Osteoblast (primary cell): Measurements from ENCODE around the gene PNKP. TPM values are rescaled to one million over a fixed set of nuclear protein-coding genes. Genes with fewer than 3 reads are reported as not detected.

Experiments
- DNase-seq: peaks from one replicate; pipeline ENCODE4 v3.0.0; 2011; ENCODE audit warnings: low spot score, mixed read lengths; ENCODE audit not compliant: insufficient read length; ENCODE audit errors: missing footprints
- H2AFZ ChIP-seq: 2 replicates; pipeline ENCODE4 v1.6.0; 2011; ENCODE audit warnings: mild to moderate bottlenecking, low read length
- H3K27ac ChIP-seq: 2 replicates; pipeline ENCODE4 v1.5.1; 2011; ENCODE audit warnings: mild to moderate bottlenecking, low read depth, low read length, moderate library complexity
- H3K27me3 ChIP-seq: 2 replicates; pipeline ENCODE4 v1.6.0; 2012; ENCODE audit warnings: mild to moderate bottlenecking, control low read depth, inconsistent platforms, low read length, moderate library complexity; ENCODE audit not compliant: insufficient read depth
- H3K36me3 ChIP-seq: 2 replicates; pipeline ENCODE4 v1.5.1; 2011; ENCODE audit warnings: mild to moderate bottlenecking, low read length, control low read depth, moderate library complexity; ENCODE audit not compliant: insufficient read depth
- H3K4me1 ChIP-seq: 2 replicates; pipeline ENCODE4 v1.5.1; 2011; ENCODE audit warnings: mild to moderate bottlenecking, low read length, control low read depth, moderate library complexity; ENCODE audit not compliant: insufficient read depth
- H3K4me2 ChIP-seq: 2 replicates; pipeline ENCODE4 v1.6.0; 2011; ENCODE audit warnings: mild to moderate bottlenecking, low read length; ENCODE audit not compliant: insufficient read depth
- H3K4me3 ChIP-seq: fragments of 200-600 bp; sonication (generic); 3 replicates; pipeline ENCODE4 v1.5.1; 2012; ENCODE audit warnings: mild to moderate bottlenecking, low read length, inconsistent platforms; ENCODE audit not compliant: insufficient read depth
- H3K79me2 ChIP-seq: 2 replicates; pipeline ENCODE4 v1.6.0; 2012; ENCODE audit warnings: mild to moderate bottlenecking, low read length, control low read depth, inconsistent platforms; ENCODE audit not compliant: insufficient read depth
- H3K9me3 ChIP-seq: 2 replicates; pipeline ENCODE4 v1.5.1; 2011; ENCODE audit warnings: low read depth, low read length, control low read depth
- H4K20me1 ChIP-seq: 2 replicates; pipeline ENCODE4 v1.6.0; 2012; ENCODE audit warnings: mild to moderate bottlenecking, low read length, control low read depth; ENCODE audit not compliant: insufficient read depth
- CTCF ChIP-seq: IDR thresholded peaks from 2 replicates; pipeline ENCODE4 v1.5.1; 2011; ENCODE audit warnings: mild to moderate bottlenecking, low read depth, low read length, moderate library complexity; ENCODE audit errors: extremely low read depth
- total RNA-seq: library from RNA; depleted of rRNA; stranded (reverse); fragments of >200 nt; gene quantifications from 2 replicates; pipeline ENCODE4 v1.2.3, GENCODE V29; 2012

Gene PNKP
- total RNA-seq, 1 donor = 43.8 TPM

GRCh38 chr19:49840321-49840720 is 27.1 kb downstream of the PNKP start:
- DNase-seq = peak; percentile 30
- Histone ChIP-seq H3K4me2 (no peak overlapping the region), H2AFZ (no peak overlapping the region), H3K79me2 (no peaks in the 10 kb centered on the region), H3K27me3 (no peaks in the 10 kb centered on the region), H3K9me3 (no peaks in the 10 kb centered on the region), H3K4me1 (no peaks in the 10 kb centered on the region), H3K36me3 (peaks cover 42% of the 10 kb centered on the region), H3K4me3 (no peak overlapping the region), H4K20me1 (no peaks in the 10 kb centered on the region), H3K27ac (no peak overlapping the region)
- TF ChIP-seq CTCF = no peak

GRCh38 chr19:49839713-49840112 is 27.7 kb downstream of the PNKP start:
- H3K79me2 ChIP-seq = no peaks in the 10 kb centered on the region
- no peaks in the 10 kb centered on the region for H3K9me3 ChIP-seq
- no peak overlapping the region for H3K4me3 ChIP-seq
- peak; percentile 34 for DNase-seq
- H3K4me1 ChIP-seq = no peaks in the 10 kb centered on the region
- H2AFZ ChIP-seq = no peak overlapping the region
- H3K27ac ChIP-seq = no peak overlapping the region
- no peaks in the 10 kb centered on the region for H4K20me1 ChIP-seq
- no peaks in the 10 kb centered on the region for H3K27me3 ChIP-seq
- H3K36me3 ChIP-seq = peaks cover 42% of the 10 kb centered on the region
- no peak overlapping the region for H3K4me2 ChIP-seq
- TF ChIP-seq CTCF = no peak

- Histone ChIP-seq H3K79me2 (no peaks in the 10 kb centered on the region), H3K27me3 (no peaks in the 10 kb centered on the region), H4K20me1 (no peaks in the 10 kb centered on the region), H3K9me3 (no peaks in the 10 kb centered on the region), H3K36me3 (peaks cover 42% of the 10 kb centered on the region), H3K4me1 (no peaks in the 10 kb centered on the region), H3K4me2 (no peak overlapping the region), H2AFZ (no peak overlapping the region), H3K4me3 (no peak overlapping the region), H3K27ac (no peak overlapping the region)
- peak; percentile 58 for DNase-seq
- no peak for TF ChIP-seq CTCF
Measured at GRCh38 chr19:49838885-49839588, 28.3 kb downstream of the PNKP start.

GRCh38 chr19:49837425-49837824 is 30.0 kb downstream of the PNKP start:
- H3K27ac ChIP-seq = no peak overlapping the region
- H4K20me1 ChIP-seq = no peaks in the 10 kb centered on the region
- H3K4me2 ChIP-seq = no peak overlapping the region
- no peak overlapping the region for H3K4me3 ChIP-seq
- H3K4me1 ChIP-seq = peaks cover 5% of the 10 kb centered on the region
- no peak overlapping the region for H2AFZ ChIP-seq
- no peaks in the 10 kb centered on the region for H3K79me2 ChIP-seq
- peaks cover 54% of the 10 kb centered on the region for H3K36me3 ChIP-seq
- TF ChIP-seq CTCF = no peak
- H3K9me3 ChIP-seq = no peaks in the 10 kb centered on the region
- no peaks in the 10 kb centered on the region for H3K27me3 ChIP-seq
- DNase-seq = no peak
